Stimulated activated CD4-positive, alpha-beta T cell treated with anti-CD3 and anti-CD28 coated beads, Interleukin-1b, Interleukin-23, amount 100 ng/mL, for 24 hours (primary cell): ENCODE data around the gene CEPT1.
"Not testable (repeated sequence)": the region's sequence is repeated elsewhere in the genome, so short reads cannot be mapped to it uniquely, and the experiment has no call there.

ENCODE experiments used
- DNase-seq, 4 experiments: peaks; one replicate each; pipeline ENCODE4 v3.0.0-alpha.2; 2020; ENCODE audit warnings: low read depth in 4 of 4, low spot score in 1 of 4

Gene CEPT1

GRCh38 chr1:111139956-111140679 lies at the start of gene CEPT1, which contains the start of gene DRAM2:
Gene CEPT1, plus strand, starts transcription at chr1:111140223. Its CDS starts 7,492 bp downstream, at chr1:111147715.
Gene DRAM2, minus strand, starts transcription at chr1:111140093. Its CDS starts 8,539 bp downstream, at chr1:111131554.
- peak; percentile 66 to 95 (median 84) for DNase-seq

- not testable (repeated sequence) for DNase-seq
These were observed 44.6 kb upstream of the CEPT1 start for GRCh38 chr1:111095421-111095820.

- DNase-seq, result no peak
These were observed 42.5 kb upstream of the CEPT1 start for GRCh38 chr1:111097356-111098099.

GRCh38 chr1:111099289-111099688 lies 40.7 kb upstream of the CEPT1 start:
- no peak for DNase-seq

GRCh38 chr1:111101854-111102642 lies 38.0 kb upstream of the CEPT1 start:
- DNase-seq, result no peak

- no peak for DNase-seq
These were observed 35.0 kb upstream of the CEPT1 start for GRCh38 chr1:111104981-111105380.

- no peak for DNase-seq
These were observed 29.7 kb upstream of the CEPT1 start for GRCh38 chr1:111110197-111110899.

- DNase-seq, result no peak
These were observed 23.5 kb upstream of the CEPT1 start for GRCh38 chr1:111116496-111116895.

GRCh38 chr1:111126354-111126753 lies 13.7 kb upstream of the CEPT1 start:
- no peak for DNase-seq

GRCh38 chr1:111127923-111128643 lies 11.9 kb upstream of the CEPT1 start:
- DNase-seq, result no peak

- no peak for DNase-seq
These were observed 10.6 kb upstream of the CEPT1 start for GRCh38 chr1:111129376-111129775.

- no peak for DNase-seq
These were observed 8.3 kb upstream of the CEPT1 start for GRCh38 chr1:111131693-111132092.

GRCh38 chr1:111133866-111134265 lies 6.2 kb upstream of the CEPT1 start:
- no peak for DNase-seq

GRCh38 chr1:111139324-111139955 lies 583 bp upstream of the CEPT1 start:
- DNase-seq, result peak; percentile 9 to 38 (median 30)

- no peak for DNase-seq
These were observed 601 bp downstream of the CEPT1 start for GRCh38 chr1:111140680-111140967.

GRCh38 chr1:111141245-111142220 lies 1.5 kb downstream of the CEPT1 start:
- DNase-seq, result no peak

- no peak for DNase-seq
These were observed 2.4 kb downstream of the CEPT1 start for GRCh38 chr1:111142356-111142975.

GRCh38 chr1:111145542-111145941 lies 5.5 kb downstream of the CEPT1 start:
- no peak for DNase-seq
